ENCODE results near the gene PTPRE.

Gene PTPRE

DNA sequence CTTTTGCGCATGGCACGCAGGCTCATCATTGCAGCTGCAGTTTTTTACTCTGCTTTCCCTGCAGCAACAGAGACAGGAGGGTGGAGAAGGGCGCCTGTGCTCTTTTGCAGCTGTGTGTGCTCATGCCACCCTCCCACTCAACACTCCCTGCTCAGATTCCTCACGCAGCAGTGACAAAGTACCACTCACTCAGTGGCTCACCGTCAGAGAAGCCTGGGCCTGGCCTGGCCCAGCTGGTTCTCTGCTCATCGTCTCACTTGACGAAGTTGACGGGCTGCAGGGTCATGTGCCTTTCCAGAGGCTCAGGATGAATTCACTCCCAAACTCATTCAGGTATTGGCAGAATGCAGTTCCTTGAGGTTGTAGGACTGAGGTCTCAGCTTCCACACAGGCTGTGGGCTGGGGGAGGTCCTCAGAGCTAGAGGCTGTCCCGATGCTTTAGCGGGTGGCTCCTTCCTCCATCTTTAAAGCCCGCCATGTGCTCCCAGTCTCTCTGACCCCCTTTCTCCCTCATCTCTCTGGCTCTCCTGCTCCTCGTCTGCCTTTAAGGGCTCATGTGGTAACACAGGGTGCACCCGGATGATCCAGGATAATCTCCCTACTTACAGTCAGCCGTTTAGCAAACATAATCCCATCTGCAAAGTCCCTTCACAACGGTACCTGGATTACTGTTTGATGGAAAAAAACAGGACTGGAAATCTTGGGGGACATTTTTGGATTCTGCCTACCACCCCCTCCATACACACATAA is 25.8 kb downstream of the PTPRE start:
- H3K27ac ChIP-seq: no peak overlapping the region
- TF ChIP-seq ZFX (IDR thresholded peaks at IDR 0.05): no peak
- TF ChIP-seq, protein P1, sequence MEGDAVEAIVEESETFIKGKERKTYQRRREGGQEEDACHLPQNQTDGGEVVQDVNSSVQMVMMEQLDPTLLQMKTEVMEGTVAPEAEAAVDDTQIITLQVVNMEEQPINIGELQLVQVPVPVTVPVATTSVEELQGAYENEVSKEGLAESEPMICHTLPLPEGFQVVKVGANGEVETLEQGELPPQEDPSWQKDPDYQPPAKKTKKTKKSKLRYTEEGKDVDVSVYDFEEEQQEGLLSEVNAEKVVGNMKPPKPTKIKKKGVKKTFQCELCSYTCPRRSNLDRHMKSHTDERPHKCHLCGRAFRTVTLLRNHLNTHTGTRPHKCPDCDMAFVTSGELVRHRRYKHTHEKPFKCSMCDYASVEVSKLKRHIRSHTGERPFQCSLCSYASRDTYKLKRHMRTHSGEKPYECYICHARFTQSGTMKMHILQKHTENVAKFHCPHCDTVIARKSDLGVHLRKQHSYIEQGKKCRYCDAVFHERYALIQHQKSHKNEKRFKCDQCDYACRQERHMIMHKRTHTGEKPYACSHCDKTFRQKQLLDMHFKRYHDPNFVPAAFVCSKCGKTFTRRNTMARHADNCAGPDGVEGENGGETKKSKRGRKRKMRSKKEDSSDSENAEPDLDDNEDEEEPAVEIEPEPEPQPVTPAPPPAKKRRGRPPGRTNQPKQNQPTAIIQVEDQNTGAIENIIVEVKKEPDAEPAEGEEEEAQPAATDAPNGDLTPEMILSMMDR (conservative IDR thresholded peaks at IDR 0.05): no peak

DNA sequence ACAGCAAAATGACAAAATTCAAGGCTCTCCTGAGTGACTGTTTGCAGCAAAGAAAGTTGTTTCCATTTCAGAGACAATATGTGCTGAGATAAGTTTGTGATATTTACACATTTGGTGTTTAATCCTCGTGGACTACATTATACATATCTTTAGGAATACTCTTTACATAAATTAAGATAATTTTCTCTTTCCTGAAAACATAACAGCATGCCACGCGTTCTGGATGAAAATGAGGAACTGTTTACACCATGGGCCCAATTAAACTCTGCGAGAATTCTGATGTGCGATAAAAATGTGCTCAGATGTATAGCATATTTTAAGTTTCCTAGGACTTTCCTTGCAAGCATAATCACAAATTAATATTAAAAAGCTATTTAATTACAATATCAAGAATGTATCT is 26.4 kb downstream of the PTPRE start:
- TF ChIP-seq ZFX (IDR thresholded peaks at IDR 0.05): no peak
- TF ChIP-seq, protein P1 (conservative IDR thresholded peaks at IDR 0.05): no peak
- H3K27ac ChIP-seq: no peak overlapping the region

DNA sequence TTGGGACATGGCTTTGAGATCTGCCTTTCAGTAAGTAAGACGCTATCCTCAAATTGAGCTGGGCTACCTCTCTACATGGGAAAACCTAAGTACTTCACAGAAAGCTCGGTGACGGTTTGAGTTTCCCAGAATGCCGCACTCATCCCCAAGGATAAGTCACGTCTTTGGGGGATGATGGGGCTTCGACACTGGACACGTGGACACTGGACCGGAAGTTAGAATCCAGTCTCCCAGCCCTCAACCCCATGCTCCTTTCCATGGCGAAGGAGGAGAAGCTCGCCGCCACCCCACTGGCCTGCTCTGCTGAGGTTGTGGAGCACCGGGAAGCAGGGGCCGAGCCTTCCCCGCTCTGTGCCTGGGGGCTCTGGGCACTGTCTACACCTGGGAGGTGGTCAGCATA is 27.5 kb downstream of the PTPRE start:
- no peak overlapping the region for H3K27ac ChIP-seq
- TF ChIP-seq, protein P1 (conservative IDR thresholded peaks at IDR 0.05): no peak
- TF ChIP-seq ZFX (IDR thresholded peaks at IDR 0.05): no peak

DNA sequence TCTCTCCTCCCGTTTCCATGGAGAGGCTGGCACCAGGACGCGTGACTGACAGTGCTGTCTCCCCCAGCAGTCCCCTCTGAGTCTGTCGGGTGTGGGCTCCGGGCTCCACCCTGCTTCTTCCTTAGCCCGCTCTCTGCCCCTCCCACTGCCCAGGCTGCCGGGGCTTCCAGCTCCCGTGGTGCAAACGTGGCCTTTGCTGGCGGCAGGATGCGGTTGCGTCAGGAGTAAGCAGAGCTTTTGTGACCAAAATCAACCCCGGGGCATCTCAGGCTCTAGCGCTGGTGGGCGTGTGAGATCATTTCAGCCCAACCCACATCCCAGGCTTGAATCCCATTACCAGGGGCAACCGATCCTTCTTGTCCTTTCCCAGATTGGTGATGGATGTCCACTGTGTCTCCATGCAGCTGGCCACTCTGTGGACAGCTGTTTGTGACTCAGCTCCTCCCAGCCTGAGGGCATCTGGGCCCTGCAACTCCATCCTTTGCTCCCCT is 28.2 kb downstream of the PTPRE start:
- no peak overlapping the region for H3K27ac ChIP-seq
- TF ChIP-seq ZFX (IDR thresholded peaks at IDR 0.05): no peak
- TF ChIP-seq, protein P1 (conservative IDR thresholded peaks at IDR 0.05): no peak

DNA sequence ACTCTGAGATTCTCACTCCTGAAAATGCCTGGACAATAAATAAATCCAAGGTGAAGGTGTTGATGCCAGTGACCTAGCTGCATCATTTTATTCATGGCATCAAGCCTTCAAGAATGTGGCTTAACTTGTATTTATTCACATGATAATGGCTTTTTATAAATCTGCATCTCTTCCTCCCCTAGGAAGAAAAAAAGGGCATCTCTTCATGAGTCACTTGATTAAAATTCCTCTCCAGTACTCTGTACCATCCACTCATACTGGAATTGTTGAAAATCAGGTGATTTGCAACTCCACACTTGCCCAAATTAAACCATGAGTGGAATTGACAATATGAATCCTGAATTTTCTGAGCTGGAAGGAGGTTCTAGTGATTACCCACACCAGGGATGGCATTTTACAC is 30.2 kb downstream of the PTPRE start:
- no peak for TF ChIP-seq ZFX (IDR thresholded peaks at IDR 0.05)
- TF ChIP-seq, protein P1 (conservative IDR thresholded peaks at IDR 0.05): no peak
- H3K27ac ChIP-seq: no peak overlapping the region

DNA sequence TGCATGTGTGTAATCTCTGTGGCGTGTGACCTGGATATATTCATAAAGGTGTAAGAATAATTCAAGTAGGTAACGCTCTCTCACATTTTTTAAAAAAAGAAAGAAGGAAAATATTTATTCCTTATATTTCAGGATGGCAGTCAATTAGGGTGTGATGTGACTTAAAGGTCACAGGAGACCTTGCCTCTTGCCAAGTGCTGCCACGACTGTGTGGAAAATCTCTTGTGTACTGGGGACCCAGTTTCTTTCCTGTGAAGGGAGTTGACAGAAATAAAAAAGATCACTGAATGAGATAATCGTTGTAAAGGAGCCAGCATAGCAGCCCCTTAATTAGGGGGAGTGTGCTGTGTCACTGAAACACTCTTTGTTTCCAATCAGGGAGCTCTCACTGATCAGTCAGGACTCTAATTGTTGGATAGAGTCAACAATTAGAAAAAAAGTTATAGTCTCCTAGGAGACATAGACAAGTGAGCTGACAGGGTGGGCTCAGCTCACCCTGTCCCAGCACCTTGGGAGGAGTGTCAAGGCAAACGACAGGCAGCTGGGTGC is 31.1 kb downstream of the PTPRE start:
- no peak overlapping the region for H3K27ac ChIP-seq
- TF ChIP-seq, protein P1 (conservative IDR thresholded peaks at IDR 0.05): no peak
- TF ChIP-seq ZFX (IDR thresholded peaks at IDR 0.05): no peak

DNA sequence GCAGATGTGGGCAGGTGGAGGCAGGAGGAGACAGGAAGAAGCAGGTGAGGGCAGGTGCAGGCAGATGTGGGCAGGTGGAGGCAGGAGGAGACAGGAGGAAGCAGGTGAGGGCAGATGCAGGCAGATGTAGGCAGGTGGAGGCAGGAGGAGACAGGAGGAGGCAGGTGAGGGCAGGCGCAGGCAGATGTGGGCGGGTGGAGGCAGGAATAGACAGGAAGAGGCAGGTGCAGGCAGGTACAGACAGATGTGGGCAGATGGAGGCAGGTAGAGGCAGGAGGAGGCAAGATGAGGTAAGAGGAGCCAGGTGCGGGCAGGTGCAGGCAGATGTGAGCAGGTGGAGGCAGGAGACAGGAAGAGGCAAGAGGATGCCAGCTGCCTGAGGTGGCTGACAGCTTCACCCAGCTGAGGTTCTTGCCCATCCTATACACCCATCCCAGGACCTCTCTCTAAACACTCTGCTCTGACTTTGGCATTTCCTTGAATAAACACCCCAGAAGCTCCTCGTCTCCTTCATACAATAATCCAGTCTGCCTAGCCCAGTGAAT is 33.0 kb downstream of the PTPRE start:
- no peak for TF ChIP-seq ZFX (IDR thresholded peaks at IDR 0.05)
- TF ChIP-seq, protein P1 (conservative IDR thresholded peaks at IDR 0.05): no peak

More for the DNA sequence above, 33.0 kb downstream of the PTPRE start:
- no peak overlapping the region for H3K27ac ChIP-seq

Measured in C4-2B (cell line).